Activated T-cell treated with anti-CD3 and anti-CD28 coated beads, Interleukin-2, amount 50 U/mL, for 4 hours (primary cell): Measurements from ENCODE around the gene CTTN. TPM values are rescaled to one million over a fixed set of nuclear protein-coding genes. Genes with fewer than 3 reads are reported as not detected.
A peak's percentile ranks its signal among the peaks of the same experiment; 100 is the strongest.

Experiments used
- ATAC-seq, 2 donors: fragments of 200-7000 bp; cut with Tn5 transposase; one replicate each; pipeline ENCODE4 v1.10.0; 2021
- DNase-seq: peaks from one replicate; pipeline ENCODE4 v3.0.0-alpha.2; 2020
- H3K27me3 Mint-ChIP-seq: one replicate; pipeline ENCODE4 v1.8.0; 2021; ENCODE audit warnings: low read depth, mixed read lengths
- H3K36me3 Mint-ChIP-seq: one replicate; pipeline ENCODE4 v1.8.0; 2022; ENCODE audit warnings: mixed read lengths; ENCODE audit not compliant: insufficient read depth
- H3K4me1 Mint-ChIP-seq: one replicate; pipeline ENCODE4 v1.8.0; 2021; ENCODE audit warnings: low read depth, mixed read lengths
- H3K4me3 Mint-ChIP-seq: one replicate; pipeline ENCODE4 v1.8.0; 2021; ENCODE audit warnings: mild to moderate bottlenecking, moderate library complexity, mixed read lengths
- H3K9me3 Mint-ChIP-seq: one replicate; pipeline ENCODE4 v1.8.0; 2021; ENCODE audit warnings: mixed read lengths
- total RNA-seq, 3 donors: library from RNA; stranded (reverse); gene quantifications; one replicate each; pipeline ENCODE4 v1.2.1, GENCODE V29; 2021

Gene CTTN
- total RNA-seq, 3 donors from 2014 or later: 56.5 to 59.1 (median 57.5) TPM

- H3K4me3 Mint-ChIP-seq: no peak overlapping the region
Measured at GRCh38 chr11:70471254-70471653, 72.9 kb downstream of the CTTN start.

GRCh38 chr11:70472240-70472639 lies 73.9 kb downstream of the CTTN start:
- Mint-ChIP-seq H3K4me3 (no peak overlapping the region), H3K4me1 (no peaks in the 10 kb centered on the region), H3K9me3 (no peaks in the 10 kb centered on the region), H3K36me3 (no peaks in the 10 kb centered on the region), H3K27me3 (peaks cover 3% of the 10 kb centered on the region)
- DNase-seq (no peak), ATAC-seq (no peak)

More at GRCh38 chr11:70471254-70471653, 72.9 kb downstream of the CTTN start:
- Mint-ChIP-seq H3K27me3 (peaks cover 3% of the 10 kb centered on the region), H3K36me3 (no peaks in the 10 kb centered on the region), H3K9me3 (no peaks in the 10 kb centered on the region), H3K4me1 (no peaks in the 10 kb centered on the region)
- ATAC-seq (no peak), DNase-seq (no peak)

GRCh38 chr11:70473186-70473872 lies 75.0 kb downstream of the CTTN start:
- H3K4me1 Mint-ChIP-seq: no peaks in the 10 kb centered on the region
- DNase-seq (no peak), ATAC-seq (no peak)
- H3K9me3 Mint-ChIP-seq: no peaks in the 10 kb centered on the region
- H3K36me3 Mint-ChIP-seq: no peaks in the 10 kb centered on the region
- H3K4me3 Mint-ChIP-seq: no peak overlapping the region
- peaks cover 2% of the 10 kb centered on the region for H3K27me3 Mint-ChIP-seq

- no peaks in the 10 kb centered on the region for H3K9me3 Mint-ChIP-seq
- H3K36me3 Mint-ChIP-seq: no peaks in the 10 kb centered on the region
- no peak overlapping the region for H3K4me3 Mint-ChIP-seq
- no peak for DNase-seq
- peaks cover 6% of the 10 kb centered on the region for H3K27me3 Mint-ChIP-seq
- no peaks in the 10 kb centered on the region for H3K4me1 Mint-ChIP-seq
- ATAC-seq: no peak
Measured at GRCh38 chr11:70473873-70474690, 75.8 kb downstream of the CTTN start.

- Mint-ChIP-seq H3K36me3 (no peaks in the 10 kb centered on the region), H3K4me3 (no peak overlapping the region)
- DNase-seq: no peak
Measured at GRCh38 chr11:70474710-70475109, 76.4 kb downstream of the CTTN start.

GRCh38 chr11:70476669-70477068 lies 78.3 kb downstream of the CTTN start:
- H3K4me1 Mint-ChIP-seq: no peaks in the 10 kb centered on the region
- H3K27me3 Mint-ChIP-seq: peaks cover 6% of the 10 kb centered on the region
- no peak for DNase-seq
- H3K4me3 Mint-ChIP-seq: no peak overlapping the region
- no peaks in the 10 kb centered on the region for H3K9me3 Mint-ChIP-seq
- no peaks in the 10 kb centered on the region for H3K36me3 Mint-ChIP-seq
- no peak for ATAC-seq

More at GRCh38 chr11:70474710-70475109, 76.4 kb downstream of the CTTN start:
- peak in 1 of 2 donors; percentile 10 for ATAC-seq
- peaks cover 6% of the 10 kb centered on the region for H3K27me3 Mint-ChIP-seq
- no peaks in the 10 kb centered on the region for H3K9me3 Mint-ChIP-seq
- H3K4me1 Mint-ChIP-seq: no peaks in the 10 kb centered on the region

- H3K4me3 Mint-ChIP-seq: no peak overlapping the region
- H3K9me3 Mint-ChIP-seq: no peaks in the 10 kb centered on the region
- ATAC-seq: no peak
Measured at GRCh38 chr11:70477176-70477575, 78.8 kb downstream of the CTTN start.

GRCh38 chr11:70477609-70478008 lies 79.3 kb downstream of the CTTN start:
- ATAC-seq: no peak
- Mint-ChIP-seq H3K4me1 (no peaks in the 10 kb centered on the region), H3K4me3 (no peak overlapping the region)

More at GRCh38 chr11:70477176-70477575, 78.8 kb downstream of the CTTN start:
- Mint-ChIP-seq H3K36me3 (no peaks in the 10 kb centered on the region), H3K4me1 (no peaks in the 10 kb centered on the region), H3K27me3 (peaks cover 6% of the 10 kb centered on the region)
- DNase-seq: no peak

GRCh38 chr11:70478166-70478890 lies 80.0 kb downstream of the CTTN start:
- H3K9me3 Mint-ChIP-seq: no peaks in the 10 kb centered on the region
- H3K36me3 Mint-ChIP-seq: no peaks in the 10 kb centered on the region
- H3K4me3 Mint-ChIP-seq: no peak overlapping the region
- H3K4me1 Mint-ChIP-seq: no peaks in the 10 kb centered on the region
- no peak for ATAC-seq
- peaks cover 4% of the 10 kb centered on the region for H3K27me3 Mint-ChIP-seq
- DNase-seq: no peak

More at GRCh38 chr11:70477609-70478008, 79.3 kb downstream of the CTTN start:
- Mint-ChIP-seq H3K27me3 (peaks cover 6% of the 10 kb centered on the region), H3K9me3 (no peaks in the 10 kb centered on the region), H3K36me3 (no peaks in the 10 kb centered on the region)
- no peak for DNase-seq

- Mint-ChIP-seq H3K9me3 (no peaks in the 10 kb centered on the region), H3K4me3 (no peak overlapping the region), H3K27me3 (peaks cover 4% of the 10 kb centered on the region), H3K36me3 (no peaks in the 10 kb centered on the region), H3K4me1 (no peaks in the 10 kb centered on the region)
- ATAC-seq (no peak), DNase-seq (no peak)
Measured at GRCh38 chr11:70480711-70481110, 82.4 kb downstream of the CTTN start.

GRCh38 chr11:70481625-70482528 lies 83.5 kb downstream of the CTTN start:
- ATAC-seq (no peak), DNase-seq (no peak)
- Mint-ChIP-seq H3K4me1 (no peaks in the 10 kb centered on the region), H3K4me3 (no peak overlapping the region), H3K36me3 (no peaks in the 10 kb centered on the region), H3K9me3 (no peaks in the 10 kb centered on the region), H3K27me3 (peaks cover 4% of the 10 kb centered on the region)

GRCh38 chr11:70482529-70482917 lies 84.2 kb downstream of the CTTN start:
- Mint-ChIP-seq H3K27me3 (peaks cover 4% of the 10 kb centered on the region), H3K4me1 (no peaks in the 10 kb centered on the region), H3K36me3 (no peaks in the 10 kb centered on the region), H3K9me3 (no peaks in the 10 kb centered on the region), H3K4me3 (no peak overlapping the region)
- no peak for DNase-seq
- no peak for ATAC-seq

- H3K9me3 Mint-ChIP-seq: no peaks in the 10 kb centered on the region
- no peaks in the 10 kb centered on the region for H3K4me1 Mint-ChIP-seq
- H3K27me3 Mint-ChIP-seq: peaks cover 4% of the 10 kb centered on the region
- no peak overlapping the region for H3K4me3 Mint-ChIP-seq
- no peak for DNase-seq
- no peak for ATAC-seq
- H3K36me3 Mint-ChIP-seq: no peaks in the 10 kb centered on the region
Measured at GRCh38 chr11:70483077-70483861, 84.9 kb downstream of the CTTN start.
